Kidney glomerular epithelial cell (primary cell): ENCODE results near the gene DGCR6.
"Not testable (repeated sequence)": the region's sequence is repeated elsewhere in the genome, so short reads cannot be mapped to it uniquely, and the experiment has no call there.

Experiments
- DNase-seq: peaks from one replicate; lab custom pipeline; 2025; lab: John Stamatoyannopoulos, UW

DGCR6 gene

DNA sequence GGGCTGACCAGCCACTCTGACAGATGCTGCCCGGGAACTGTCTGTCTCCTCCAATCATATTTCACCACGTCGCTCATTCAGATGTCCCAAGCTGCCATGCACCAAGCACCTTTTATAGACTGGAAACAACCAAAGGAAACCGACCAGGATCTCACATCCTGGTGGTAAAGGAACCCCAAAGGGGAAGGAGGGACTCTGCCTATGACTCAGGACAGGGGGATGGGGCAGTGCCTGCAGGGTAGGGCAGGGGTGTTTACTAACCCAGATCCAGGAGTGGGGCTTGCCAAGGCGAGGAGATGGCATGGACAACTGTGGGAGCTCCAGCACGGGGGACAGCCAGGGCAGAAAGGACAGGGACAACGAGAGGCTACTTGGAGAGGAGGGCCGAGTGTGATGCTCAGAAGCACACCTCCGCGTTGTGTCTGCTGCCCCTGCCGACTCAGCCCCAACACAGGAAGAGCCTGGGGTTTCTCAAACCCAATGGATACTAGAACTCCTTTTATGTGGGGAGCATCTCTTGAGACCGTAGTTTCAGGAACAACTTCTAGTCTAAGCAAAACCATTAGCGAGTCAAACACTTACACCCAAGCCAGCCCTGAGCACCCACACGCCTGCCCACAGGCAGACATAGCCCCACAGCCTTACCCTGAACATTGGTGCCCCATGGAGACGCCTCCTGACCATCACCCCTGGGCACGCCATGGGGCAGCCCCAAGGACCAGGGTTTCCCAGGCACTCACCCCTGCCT lies 26.0 kb downstream of the DGCR6 start:
- no peak for DNase-seq

DNA sequence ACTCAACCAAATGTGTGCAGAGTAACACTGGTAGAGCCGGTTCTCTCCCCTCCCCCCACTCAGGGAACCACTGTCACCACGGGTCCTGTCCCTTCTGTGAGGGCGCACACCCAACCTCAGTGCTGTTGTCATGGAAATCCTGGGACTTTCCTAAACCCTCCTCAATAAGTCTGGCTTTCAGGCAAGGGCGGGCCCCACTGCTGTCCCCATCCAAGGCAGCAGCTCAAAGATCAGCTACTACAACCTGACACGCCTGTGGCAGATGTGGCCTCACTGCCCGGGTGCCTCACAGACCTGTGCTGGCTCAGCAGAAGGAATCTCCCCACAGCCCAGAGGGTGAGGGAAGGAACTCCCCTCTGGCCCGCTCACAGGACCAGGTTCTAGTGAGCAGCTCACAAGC lies 27.8 kb downstream of the DGCR6 start:
- no peak for DNase-seq

DNA sequence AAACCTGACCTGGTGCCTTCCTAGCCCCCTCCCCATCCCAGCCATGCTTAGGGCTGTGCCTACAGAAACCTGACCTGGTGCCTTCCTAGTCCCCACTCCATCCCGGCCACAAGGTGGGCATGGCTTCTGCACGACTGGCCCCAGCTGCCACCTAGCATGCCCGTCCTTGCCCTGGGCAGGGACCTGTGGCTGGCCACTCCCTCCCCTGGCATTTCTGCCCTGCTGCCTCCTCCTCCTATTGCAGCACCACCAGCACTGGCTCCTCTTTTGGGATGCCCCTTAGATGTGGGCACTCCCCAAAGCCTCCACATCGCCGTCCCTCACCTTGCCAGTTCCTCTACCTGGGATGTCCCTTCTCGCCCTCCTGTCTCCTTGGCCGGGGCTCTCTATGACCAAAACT lies 28.6 kb downstream of the DGCR6 start:
- DNase-seq = not testable (repeated sequence)

- DNase-seq = no peak
Measured at GRCh38 chr22:18935889-18936529, 29.9 kb downstream of the DGCR6 start, which contains the start of gene PRODH. Gene PRODH, minus strand, starts transcription at chr22:18936293. Its CDS starts 6 bp downstream, at chr22:18936287.

GRCh38 chr22:18938691-18939090 lies 32.6 kb downstream of the DGCR6 start:
- DNase-seq = not testable (repeated sequence)

DNA sequence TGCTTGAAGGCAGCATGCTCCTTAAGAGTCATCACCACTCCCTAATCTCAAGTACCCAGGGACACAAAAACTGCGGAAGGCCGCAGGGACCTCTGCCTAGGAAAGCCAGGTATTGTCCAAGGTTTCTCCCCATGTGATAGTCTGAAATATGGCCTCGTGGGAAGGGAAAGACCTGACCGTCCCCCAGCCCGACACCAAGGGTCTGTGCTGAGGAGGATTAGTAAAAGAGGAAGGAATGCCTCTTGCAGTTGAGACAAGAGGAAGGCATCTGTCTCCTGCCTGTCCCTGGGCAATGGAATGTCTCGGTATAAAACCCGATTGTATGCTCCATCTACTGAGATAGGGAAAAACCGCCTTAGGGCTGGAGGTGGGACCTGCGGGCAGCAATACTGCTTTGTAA lies 41.0 kb downstream of the DGCR6 start:
- DNase-seq = not testable (repeated sequence)

GRCh38 chr22:18947905-18948304 lies 41.8 kb downstream of the DGCR6 start:
- DNase-seq = no peak

- DNase-seq = no peak
Measured at GRCh38 chr22:18950141-18950540, 44.0 kb downstream of the DGCR6 start.

- DNase-seq = no peak
Measured at GRCh38 chr22:18952022-18952421, 45.9 kb downstream of the DGCR6 start.

GRCh38 chr22:18953128-18953527 lies 47.0 kb downstream of the DGCR6 start:
- DNase-seq = not testable (repeated sequence)

GRCh38 chr22:18954303-18954989 lies 48.3 kb downstream of the DGCR6 start:
- DNase-seq = peak; percentile 31

GRCh38 chr22:18954990-18955571 lies 49.0 kb downstream of the DGCR6 start:
- DNase-seq = no peak

GRCh38 chr22:18955696-18956095 lies 49.6 kb downstream of the DGCR6 start:
- DNase-seq = no peak

GRCh38 chr22:18956121-18956895 lies 50.2 kb downstream of the DGCR6 start:
- not testable (repeated sequence) for DNase-seq

DNA sequence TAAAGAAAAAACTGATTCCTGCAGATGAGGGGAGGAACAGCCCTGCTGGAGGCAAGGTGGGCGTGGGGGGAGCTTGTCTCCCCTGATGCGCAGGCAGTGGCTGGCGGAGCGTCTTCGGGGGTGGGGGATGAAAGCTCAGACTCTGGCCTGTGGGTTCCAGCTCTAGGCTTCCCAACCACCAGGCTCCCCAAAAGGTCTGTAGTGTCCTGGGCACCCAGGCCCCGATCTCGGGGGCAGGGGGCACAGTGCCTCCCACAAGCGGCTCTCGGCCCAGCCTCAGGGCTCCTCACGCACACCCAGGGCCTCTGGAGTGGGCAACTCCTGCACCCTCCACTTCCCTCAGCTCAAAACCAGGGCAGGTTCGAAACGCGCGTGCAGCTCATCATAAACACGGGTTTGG lies 50.8 kb downstream of the DGCR6 start:
- DNase-seq = not testable (repeated sequence)

GRCh38 chr22:18957621-18958320 lies 51.7 kb downstream of the DGCR6 start:
- not testable (repeated sequence) for DNase-seq

DNA sequence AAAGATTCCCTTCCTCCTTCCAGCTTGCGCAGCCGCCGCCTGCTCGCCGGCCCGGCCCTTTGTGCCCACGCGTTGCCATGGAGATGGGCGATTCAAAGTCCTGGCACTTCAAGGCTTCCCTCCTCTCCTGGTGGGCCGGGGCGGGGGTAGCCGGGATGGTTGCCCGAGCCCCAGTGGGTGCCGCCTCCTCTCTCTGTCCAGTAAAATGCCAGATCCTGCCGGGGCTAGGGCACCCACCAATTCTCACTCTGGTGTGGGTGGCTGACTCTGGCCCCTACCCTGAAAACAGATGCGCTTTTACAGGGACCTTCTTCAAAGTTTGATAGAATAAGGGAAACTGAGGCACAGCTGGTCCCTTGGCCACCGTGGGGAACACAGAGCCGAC lies 52.2 kb downstream of the DGCR6 start:
- not testable (repeated sequence) for DNase-seq

GRCh38 chr22:18958738-18959137 lies 52.6 kb downstream of the DGCR6 start:
- not testable (repeated sequence) for DNase-seq

GRCh38 chr22:18959266-18959665 lies 53.1 kb downstream of the DGCR6 start:
- DNase-seq = not testable (repeated sequence)

GRCh38 chr22:18959741-18960140 lies 53.6 kb downstream of the DGCR6 start:
- DNase-seq = not testable (repeated sequence)
